ENCODE data around the gene TIRAP. TPM values are rescaled to one million over a fixed set of nuclear protein-coding genes. Genes with fewer than 3 reads are reported as not detected.

The TIRAP gene
- total and polyA plus RNA-seq, 9 of the 15 experiments (the other 6 are each of a cell fraction or from before 2014, with no cell fraction given): 0.60 to 8.7 (median 3.7) TPM

- peak; percentile 85 for TF ChIP-seq C11orf30 (IDR thresholded peaks at IDR 0.05; ENCODE audit: low read depth)
- TF ChIP-seq KLF16 (IDR thresholded peaks at IDR 0.05): no peak
- TF ChIP-seq BCLAF1 (IDR thresholded peaks at IDR 0.05; ENCODE audit: borderline replicate concordance in 1 of 2, control insufficient read depth in 1 of 2, low read depth in 2 of 2, low read length in 1 of 2): no peak
- peak; percentile 47 for TF ChIP-seq MAFG (tag; conservative IDR thresholded peaks at IDR 0.05)
- TF ChIP-seq RAD51 (IDR thresholded peaks at IDR 0.05; ENCODE audit: borderline replicate concordance, low read depth): no peak
- no peak for TF ChIP-seq FOSL1 (tag; conservative IDR thresholded peaks at IDR 0.05)
- TF ChIP-seq MITF (IDR thresholded peaks at IDR 0.05): no peak
- TF ChIP-seq THRB (CRISPR knock-in tag; conservative IDR thresholded peaks at IDR 0.05): no peak
- TF ChIP-seq SOX6 (IDR thresholded peaks at IDR 0.05): no peak
- TF ChIP-seq ID3 (CRISPR knock-in tag; IDR thresholded peaks at IDR 0.05): no peak
- no peak for TF ChIP-seq ID3 (tag; IDR thresholded peaks at IDR 0.05)
- TF ChIP-seq ZNF408 (CRISPR knock-in tag; IDR thresholded peaks at IDR 0.05; ENCODE audit: low read depth): no peak
- 0 out of 2 replicates have a peak, but pooled peaks have one; percentile 49 for TF ChIP-seq POLR2H (tag; IDR thresholded peaks at IDR 0.05; ENCODE audit: low read depth)
- no peak for TF ChIP-seq SAFB2 (IDR thresholded peaks at IDR 0.05; ENCODE audit: borderline replicate concordance, low read depth, low read length, severe bottlenecking)
- no peak for TF ChIP-seq MCM7 (IDR thresholded peaks at IDR 0.05)
- no peak for TF ChIP-seq ZNF41 (CRISPR knock-in tag; conservative IDR thresholded peaks at IDR 0.05)
- TF ChIP-seq NEUROD1 (IDR thresholded peaks at IDR 0.05; ENCODE audit: borderline replicate concordance, low read depth, low read length, partially characterized antibody): no peak
- no peak for TF ChIP-seq TAF9B (IDR thresholded peaks at IDR 0.05; ENCODE audit: partially characterized antibody)
- TF ChIP-seq EP300 (IDR thresholded peaks at IDR 0.05; ENCODE audit: low read length): no peak
- TF ChIP-seq MAZ (CRISPR knock-in tag; conservative IDR thresholded peaks at IDR 0.05 in 1 of 2, IDR thresholded peaks at IDR 0.05 in 1 of 2): peak in 1 of 2 experiments; percentile 74; a peak in 2 of 4 replicates
These were observed at the start of gene TIRAP (continued) for GRCh38 chr11:126282736-126283591.

Measured in K562 (cell line).